T follicular helper cell (primary cell): ENCODE results near the gene HADHA.

Experiments
- DNase-seq: peaks from one replicate; pipeline ENCODE4 v3.0.0-alpha.2; 2020; ENCODE audit warnings: low read depth

HADHA gene

DNA sequence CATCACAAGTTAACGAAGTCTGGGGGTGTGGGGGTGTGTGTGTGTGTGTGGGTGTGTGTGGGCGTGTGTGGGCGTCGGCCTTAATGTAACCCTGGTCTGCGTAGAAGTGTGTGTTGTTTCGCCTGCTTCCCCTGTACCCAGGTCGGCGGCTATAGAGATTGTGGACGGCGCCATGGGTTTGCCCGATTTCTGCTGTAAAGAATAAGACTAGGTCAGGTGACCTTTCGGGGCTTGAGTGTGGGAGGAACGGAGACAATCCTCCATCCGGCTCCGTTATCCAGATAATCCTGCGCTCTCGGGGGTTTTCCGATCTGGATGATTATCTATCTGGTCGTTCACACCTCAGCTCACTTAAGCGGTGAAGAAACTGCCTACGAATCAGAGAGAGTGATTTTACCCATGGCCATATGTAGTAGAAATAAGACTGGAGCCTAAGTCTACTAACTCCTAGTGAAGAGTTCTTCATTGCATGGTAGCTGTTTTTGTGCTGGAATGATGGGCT is 850 bp upstream of the HADHA start:
- peak; percentile 14 for DNase-seq

DNA sequence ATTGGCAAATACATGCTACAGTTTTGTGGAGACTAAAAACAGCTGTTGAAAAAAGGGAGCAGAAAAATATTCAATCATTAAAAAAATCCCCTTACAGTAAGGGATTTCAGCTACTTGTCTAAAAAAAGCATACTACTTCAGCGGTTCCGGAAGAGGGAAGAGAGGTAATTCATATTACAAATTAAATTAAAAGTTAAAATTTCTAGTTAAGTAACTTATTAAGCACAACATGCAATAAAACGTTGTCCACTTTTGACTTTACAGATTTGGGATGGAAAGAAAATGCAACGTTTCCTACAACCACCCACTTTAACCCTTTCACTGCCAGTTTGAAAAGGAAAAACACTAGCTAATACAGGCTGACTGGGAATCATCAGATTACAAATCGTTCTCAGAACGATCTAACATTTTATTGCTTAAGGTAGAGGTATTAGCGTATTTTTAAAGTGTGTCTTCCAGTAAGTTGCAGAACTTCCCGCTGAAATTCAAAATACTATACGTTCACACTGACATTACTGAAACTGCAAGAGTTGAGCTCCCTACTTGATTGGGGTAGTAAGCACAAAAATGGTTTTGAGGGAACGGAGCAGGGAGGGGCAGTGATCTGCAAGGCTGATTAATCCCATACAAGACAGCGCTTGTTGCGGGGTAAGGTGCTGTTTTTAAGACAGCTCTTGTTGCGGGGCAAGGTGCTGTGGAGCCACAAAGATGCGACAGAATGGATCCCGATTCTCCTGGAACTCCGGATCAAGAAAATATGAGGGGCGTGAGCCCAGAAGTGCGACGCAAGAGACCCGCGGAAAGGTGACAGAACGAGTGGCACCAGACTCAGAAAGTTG is 743 bp downstream of the HADHA start:
- DNase-seq = no peak

- no peak for DNase-seq
Measured at GRCh38 chr2:26241928-26242436, 2.5 kb downstream of the HADHA start.

DNA sequence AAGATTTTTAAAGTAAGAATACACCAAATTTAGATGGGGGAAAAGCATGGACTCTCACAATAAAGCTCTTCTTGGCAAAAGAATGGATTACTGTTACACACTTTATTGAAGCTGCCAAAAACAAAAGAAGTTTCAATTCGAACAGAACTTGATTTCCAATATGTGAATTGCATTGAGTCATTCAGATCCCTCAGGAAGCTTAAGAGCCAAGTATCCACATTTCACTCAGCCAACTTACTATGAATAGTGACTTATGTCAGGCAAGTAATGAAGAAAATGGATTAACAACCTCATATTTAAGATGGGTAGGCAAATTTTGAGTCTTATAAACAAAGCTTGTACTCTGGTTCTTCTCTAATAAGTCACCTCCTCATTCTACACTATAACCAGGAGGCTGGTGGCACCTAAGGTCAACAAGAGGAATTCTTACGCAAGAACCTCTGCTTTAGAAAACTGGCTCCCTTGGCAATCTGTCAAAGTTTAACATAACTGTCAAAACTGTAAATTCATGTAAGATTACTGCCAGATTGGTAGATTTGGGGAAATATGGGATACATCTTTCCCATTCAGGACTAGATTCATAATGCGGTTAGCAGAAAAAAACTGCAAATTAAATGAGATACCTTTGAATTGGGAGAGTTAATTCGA is 6.0 kb downstream of the HADHA start:
- DNase-seq = no peak

GRCh38 chr2:26237868-26238267 is 6.6 kb downstream of the HADHA start:
- DNase-seq = no peak

DNA sequence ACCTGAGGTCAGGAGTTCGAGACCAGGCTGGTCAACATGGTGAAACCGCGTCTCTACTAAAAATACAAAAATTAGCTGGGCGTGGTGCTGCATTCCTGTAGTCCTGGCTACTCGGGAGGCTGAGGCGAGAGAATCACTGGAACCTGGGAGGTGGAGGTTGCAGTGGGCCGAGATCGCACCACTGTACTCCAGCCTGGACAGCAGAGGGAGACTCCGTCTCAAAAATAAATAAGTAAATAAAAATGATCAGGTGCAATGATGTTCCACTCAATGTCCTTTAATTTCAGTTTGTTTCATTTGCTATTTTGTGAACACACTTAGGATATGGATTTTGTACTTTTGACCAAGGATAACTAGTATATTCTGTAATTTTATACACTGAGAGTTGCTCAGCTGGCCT is 9.3 kb downstream of the HADHA start:
- DNase-seq = no peak

- DNase-seq = no peak
Measured at GRCh38 chr2:26230806-26231205, 13.6 kb downstream of the HADHA start.

DNA sequence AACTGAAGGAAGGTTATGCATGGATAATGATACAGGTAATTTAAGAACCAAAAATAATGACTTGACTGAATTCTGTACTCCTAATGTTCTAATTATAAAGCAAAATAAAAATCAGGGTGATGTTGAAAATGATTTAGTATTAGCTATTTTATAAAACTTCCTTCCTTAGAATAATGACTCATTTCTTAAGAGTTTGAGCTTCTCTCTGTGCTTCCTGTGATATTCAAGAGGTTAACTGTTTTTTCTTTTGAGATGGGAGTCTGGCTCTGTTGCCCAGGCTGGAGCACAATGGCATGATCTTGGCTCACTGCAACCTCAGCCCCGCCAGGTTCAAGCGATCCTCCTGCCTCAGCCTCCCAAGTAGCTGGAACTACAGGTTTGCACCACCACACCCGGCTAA is 14.8 kb downstream of the HADHA start:
- DNase-seq = no peak

DNA sequence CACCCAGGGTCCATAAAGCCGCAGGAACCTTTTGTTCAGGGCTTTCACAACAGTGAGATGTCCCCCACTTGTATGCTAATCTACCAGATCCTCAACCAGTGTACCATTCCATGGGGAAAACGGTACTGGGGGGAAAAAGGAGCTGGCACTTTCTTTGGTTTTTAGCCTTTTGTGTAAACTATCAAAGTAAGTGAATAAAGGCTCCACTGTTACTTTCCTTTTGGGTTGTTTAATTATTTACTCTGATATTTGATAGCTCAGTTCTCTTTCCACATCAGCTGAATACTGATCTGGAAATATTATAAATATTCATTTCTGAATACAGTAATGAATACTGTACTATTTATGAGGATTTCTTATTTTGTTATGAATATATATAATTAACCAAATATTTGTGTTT is 20.3 kb downstream of the HADHA start:
- no peak for DNase-seq

DNA sequence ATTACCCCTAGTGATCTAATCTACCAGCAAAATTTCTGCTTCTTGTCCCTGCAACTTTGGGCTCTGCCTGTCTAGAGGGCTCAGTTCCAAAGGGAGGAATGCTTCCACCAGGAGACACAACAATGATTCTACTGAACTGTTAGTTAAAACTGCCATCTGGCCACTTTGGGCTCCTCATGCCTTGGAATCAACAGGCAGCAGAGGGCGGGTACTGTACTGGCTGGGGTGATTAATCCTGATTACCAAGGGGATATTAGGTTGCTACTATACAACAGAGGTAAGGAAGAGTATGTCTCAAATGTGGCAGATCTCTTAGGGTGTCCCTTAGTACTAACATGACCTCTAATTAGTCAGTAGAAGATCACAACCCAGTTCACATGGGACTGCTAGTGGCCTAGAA is 21.4 kb downstream of the HADHA start:
- DNase-seq = no peak

DNA sequence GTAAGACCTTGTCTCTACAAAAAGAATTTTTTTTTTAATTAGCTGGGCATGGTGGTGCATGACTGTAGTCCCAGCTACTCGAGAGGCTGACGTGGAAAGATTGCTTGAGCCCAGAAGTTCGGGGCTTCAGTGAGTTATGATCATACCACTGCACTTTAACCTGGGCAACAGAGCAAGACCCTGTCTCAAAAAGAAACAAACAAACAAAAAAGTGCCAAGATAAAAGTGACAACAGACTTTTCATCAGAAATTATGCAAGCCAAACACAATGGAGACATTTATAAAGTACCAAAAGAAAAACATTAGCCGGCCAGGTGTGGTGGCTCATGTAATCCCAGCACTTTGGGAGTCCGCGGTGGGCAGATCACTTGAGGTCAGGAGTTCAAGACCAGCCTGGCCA is 26.7 kb downstream of the HADHA start:
- DNase-seq = no peak

- no peak for DNase-seq
Measured at GRCh38 chr2:26216587-26216986, 27.8 kb downstream of the HADHA start.

DNA sequence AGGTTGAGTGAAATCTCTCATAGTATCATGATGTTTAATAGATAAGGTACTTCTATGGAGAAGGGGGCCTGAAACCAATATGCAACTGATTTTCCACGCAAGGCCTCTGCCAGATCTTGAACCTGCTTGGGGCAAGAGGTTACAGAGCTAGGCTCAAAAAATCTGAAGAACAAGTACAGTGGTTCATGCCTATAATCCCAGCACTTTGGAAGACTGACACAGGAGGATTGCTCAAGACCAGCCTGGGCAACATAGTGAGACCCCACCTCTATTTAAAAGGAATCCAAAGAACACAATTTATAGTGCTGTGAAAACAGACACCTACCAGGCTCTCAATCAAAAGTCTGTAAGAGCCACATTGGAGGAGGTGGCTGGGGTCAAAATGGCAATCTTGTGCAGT is 28.6 kb downstream of the HADHA start:
- DNase-seq = no peak

DNA sequence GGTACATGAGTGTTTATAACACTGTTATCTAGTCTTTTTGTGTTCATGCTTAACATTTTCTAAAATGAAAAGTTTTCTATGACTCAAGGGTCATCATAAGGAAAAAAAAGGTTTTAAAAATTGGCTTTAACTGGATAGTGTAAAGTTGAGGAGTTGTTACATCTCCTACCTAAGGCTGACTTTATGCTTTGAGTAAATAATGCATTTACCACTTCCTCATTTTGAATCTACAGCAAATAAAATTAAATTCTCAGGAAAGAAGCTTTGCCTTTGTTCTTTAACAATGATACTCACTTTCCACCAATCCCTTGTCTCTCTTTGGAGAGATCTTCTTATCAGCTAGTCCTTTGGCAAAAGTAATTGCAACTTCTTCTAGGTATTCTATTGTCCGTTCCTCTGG is 29.7 kb downstream of the HADHA start:
- no peak for DNase-seq

DNA sequence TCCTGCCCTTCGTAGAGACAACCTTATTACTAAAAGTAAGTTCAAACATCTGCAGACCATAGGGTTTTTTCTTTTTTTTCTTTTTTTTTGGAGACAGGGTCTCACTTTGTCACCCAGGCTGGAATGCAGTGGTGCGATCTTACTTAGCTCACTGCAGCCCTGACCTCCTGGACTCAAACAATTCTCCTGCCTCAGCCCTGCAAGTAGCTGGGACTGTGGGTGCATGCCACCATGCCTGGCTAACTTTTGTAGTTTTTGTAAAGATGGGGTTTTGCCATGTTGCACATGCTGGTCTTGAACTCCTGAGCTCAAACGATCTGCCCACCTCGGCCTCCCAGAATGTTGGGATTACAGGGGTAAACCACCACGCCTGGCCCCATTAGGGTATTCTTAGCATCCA is 32.4 kb downstream of the HADHA start:
- no peak for DNase-seq

DNA sequence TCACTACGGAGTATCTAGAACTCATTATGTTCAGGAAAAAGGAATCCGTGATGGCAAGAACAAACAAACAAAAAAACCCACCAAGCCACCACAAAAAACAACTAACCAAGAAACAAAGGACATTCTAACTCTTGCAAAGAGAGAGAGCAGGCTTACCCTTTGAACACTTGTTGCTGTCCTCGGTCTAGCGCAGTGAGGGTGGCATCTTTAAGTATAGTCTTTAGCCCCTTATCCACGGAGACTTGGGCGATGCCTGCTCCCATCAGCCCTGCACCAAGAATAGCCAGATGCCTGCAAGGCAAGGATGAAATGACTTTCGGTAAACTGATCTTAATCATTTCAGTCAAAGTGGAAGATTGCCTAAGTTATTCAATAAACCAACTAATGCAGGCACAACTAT is 40.5 kb downstream of the HADHA start:
- no peak for DNase-seq

DNA sequence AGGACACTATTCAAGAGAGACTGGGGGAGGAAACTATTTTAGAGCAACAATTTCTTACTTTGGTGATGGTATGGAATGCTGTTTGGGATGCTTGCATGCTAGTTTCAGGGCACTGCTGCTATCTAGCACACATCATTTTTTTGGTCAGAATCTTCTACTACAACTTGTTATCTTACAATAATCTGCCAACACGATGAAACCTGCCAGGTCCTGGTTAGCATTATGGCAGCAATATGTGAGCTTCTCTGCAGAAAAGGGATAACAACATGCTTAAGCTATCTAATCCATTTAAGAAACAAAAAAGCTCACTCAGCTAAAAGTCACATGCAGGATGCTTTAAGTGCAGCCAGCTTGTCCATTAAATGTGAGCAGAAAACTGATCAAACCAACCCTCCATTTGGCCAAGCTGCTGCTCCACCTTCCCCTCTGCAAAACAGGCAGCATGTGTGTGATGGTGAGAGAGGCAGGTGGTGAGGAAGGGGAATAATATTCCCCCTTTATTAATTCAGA is 41.4 kb downstream of the HADHA start:
- DNase-seq = no peak

GRCh38 chr2:26197516-26197915 is 46.9 kb downstream of the HADHA start:
- DNase-seq = no peak

DNA sequence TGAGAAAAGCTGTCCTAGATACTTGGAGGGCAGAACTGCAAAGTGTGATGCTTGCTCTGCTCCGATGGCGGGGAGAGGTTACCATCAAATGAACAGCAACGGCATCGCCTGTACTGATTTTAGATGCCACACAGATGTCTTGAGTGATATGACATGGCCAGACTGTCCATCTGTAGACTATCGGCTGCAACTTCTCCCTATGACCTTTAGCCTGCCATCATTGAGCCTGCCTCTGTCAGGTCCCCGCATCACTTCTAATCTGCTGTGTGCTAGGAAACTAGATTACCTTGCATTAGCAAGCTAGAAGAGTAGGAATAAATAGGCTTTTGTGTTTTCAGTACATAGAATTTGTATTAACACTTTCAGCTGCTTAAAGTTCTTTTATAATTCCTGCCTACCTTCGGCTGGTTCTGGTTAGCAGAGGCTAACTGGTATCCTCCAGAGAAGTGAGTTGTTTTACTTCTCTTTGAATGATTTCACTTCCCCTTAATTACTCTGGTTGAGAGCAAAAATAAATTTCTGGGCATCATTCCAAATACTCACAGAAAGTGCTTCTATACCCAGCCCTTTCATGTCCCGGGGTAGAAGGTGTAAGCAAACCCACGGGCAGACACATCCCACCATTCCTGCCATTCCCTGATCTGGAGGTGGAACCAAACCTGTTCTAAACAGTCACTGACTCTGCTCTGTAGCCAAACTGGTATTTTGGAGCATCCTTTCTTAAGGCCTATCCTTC is 47.6 kb downstream of the HADHA start:
- DNase-seq = no peak

DNA sequence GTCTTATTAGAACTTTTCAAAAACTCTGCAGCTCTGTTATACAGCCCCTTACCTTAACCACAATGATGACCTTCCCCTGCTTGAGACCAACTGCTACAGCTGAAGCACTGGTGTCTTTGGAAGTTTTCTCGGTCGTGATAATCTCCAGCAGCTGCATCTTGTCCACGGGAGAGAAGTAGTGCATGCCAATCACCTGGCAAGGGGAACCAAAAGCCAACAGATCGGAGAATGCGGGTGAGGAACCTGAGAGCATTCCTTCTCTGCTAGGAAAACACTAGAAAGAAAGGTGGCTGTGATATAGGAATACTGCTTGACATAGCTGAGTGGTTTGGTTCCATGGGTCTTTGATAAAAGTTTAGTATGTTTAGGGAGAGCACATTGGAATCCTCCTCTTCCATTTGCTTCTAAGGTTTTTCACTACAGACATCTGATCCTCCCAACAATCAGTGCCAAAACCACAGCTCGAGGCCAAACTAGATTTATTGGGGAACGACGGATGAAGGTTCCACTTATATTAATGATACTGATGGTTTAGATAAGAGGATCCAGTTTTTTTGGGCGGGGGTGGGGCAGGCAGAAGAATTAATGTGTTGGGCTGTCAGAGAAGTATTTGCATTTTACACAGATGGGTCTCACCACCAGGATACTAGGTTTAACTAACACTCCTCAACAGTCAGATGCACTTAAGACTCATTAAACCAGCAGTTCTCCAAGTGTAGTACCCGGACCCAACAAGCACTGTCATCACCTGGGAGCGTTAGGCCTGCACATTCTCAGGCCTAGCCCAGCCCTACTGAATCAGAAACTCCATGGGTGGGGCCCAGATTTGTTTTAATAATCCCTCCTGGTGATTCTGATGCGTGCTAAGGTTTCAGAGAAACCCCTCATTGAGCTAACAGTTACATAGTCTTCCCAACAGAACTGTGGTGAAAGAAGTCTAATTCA is 49.1 kb downstream of the HADHA start:
- no peak for DNase-seq

GRCh38 chr2:26193578-26194231 is 50.7 kb downstream of the HADHA start:
- DNase-seq = no peak
